GM21737 (cell line): ENCODE data around the gene FXYD7.
"Not testable (repeated sequence)": the region's sequence is repeated elsewhere in the genome, so short reads cannot be mapped to it uniquely, and the experiment has no call there.

ENCODE experiments used
- ATAC-seq: cut with Tn5 transposase; IDR thresholded peaks from one replicate; pipeline ENCODE4 v1.9.1; 2021; ENCODE audit warnings: mild to moderate bottlenecking, moderate library complexity; ENCODE audit not compliant: unreplicated experiment

The FXYD7 gene

GRCh38 chr19:35194012-35194984, 51.2 kb downstream of the FXYD7 start:
- no peak for ATAC-seq

- no peak for ATAC-seq
Measured at GRCh38 chr19:35195830-35196229, 52.8 kb downstream of the FXYD7 start.

GRCh38 chr19:35196861-35197260, 53.8 kb downstream of the FXYD7 start:
- ATAC-seq = not testable (repeated sequence)

DNA sequence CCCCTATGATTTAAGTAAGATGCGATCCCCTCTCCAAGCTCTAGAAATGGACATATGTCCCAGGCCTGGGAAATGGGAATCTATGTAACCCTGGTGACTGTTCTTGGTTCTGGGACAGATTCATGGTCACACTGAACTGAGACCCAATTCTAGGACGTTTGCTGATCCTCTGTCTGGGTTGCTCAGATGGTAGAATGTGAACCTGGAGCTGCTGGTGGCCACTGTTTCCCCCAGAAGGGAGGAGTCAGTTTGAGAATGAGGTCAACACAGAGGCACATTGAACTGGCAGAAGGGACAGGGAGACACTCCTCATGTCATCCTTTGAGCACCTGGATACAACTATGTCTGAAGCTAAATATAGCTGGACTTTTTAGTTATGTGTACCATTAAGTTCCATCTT, 56.4 kb downstream of the FXYD7 start:
- no peak for ATAC-seq

GRCh38 chr19:35202722-35203688, 60.0 kb downstream of the FXYD7 start:
- no peak for ATAC-seq
